ENCODE data around the gene TBC1D13. TPM values are rescaled to one million over a fixed set of nuclear protein-coding genes. Genes with fewer than 3 reads are reported as not detected.

TBC1D13 gene
- total RNA-seq, 3 donors from 2014 or later (not counting 1 experiment from before 2014, with no cell fraction given), result 31.5 to 34.5 (median 33.7) TPM

- 100% methylated on average over 4 of the region's 4 CpGs for WGBS (ENCODE audit: insufficient coverage)
Measured at GRCh38 chr9:128802482-128802881, 15.4 kb downstream of the TBC1D13 start.

GRCh38 chr9:128805661-128806060, 18.6 kb downstream of the TBC1D13 start:
- DNase-seq (peak in 1 of 2 donors; percentile 1), ATAC-seq (no peak)
- Mint-ChIP-seq H3K4me1 (no peaks in the 10 kb centered on the region), H3K9me3 (no peaks in the 10 kb centered on the region), H3K4me3 (no peak overlapping the region), H3K27me3 (ENCODE audit: low read depth in 2 of 2) (no peaks in the 10 kb centered on the region), H3K36me3 (no peaks in the 10 kb centered on the region), H3K27ac (no peak overlapping the region)
- intact Hi-C loops (cut with micrococcal nuclease), result no loop called here
- WGBS (ENCODE audit: insufficient coverage), result 96% methylated on average over 14 of the region's 14 CpGs
- no peak overlapping the region for H3K4me3 ChIP-seq (ENCODE audit: low read length)
- peaks cover 56% of the 10 kb centered on the region for H3K36me3 ChIP-seq (ENCODE audit: control insufficient read depth, insufficient read depth, low read length)
- no peaks in the 10 kb centered on the region for H3K4me1 ChIP-seq (ENCODE audit: control insufficient read depth, insufficient read depth, low read length)
- no peaks in the 10 kb centered on the region for H3K9me3 ChIP-seq (ENCODE audit: control insufficient read depth, insufficient read depth, low read length)
- H3K27ac ChIP-seq (ENCODE audit: low read length), result no peak overlapping the region
- H3K27me3 ChIP-seq (ENCODE audit: control insufficient read depth, insufficient read depth, low read length), result no peaks in the 10 kb centered on the region
- TF ChIP-seq CTCF (IDR thresholded peaks at IDR 0.05), result no peak

More at GRCh38 chr9:128802482-128802881, 15.4 kb downstream of the TBC1D13 start:
- Histone ChIP-seq H3K27me3 (ENCODE audit: control insufficient read depth, insufficient read depth, low read length) (no peaks in the 10 kb centered on the region), H3K4me3 (ENCODE audit: low read length) (no peak overlapping the region), H3K9me3 (ENCODE audit: control insufficient read depth, insufficient read depth, low read length) (no peaks in the 10 kb centered on the region), H3K4me1 (ENCODE audit: control insufficient read depth, insufficient read depth, low read length) (no peaks in the 10 kb centered on the region), H3K27ac (ENCODE audit: low read length) (no peak overlapping the region), H3K36me3 (ENCODE audit: control insufficient read depth, insufficient read depth, low read length) (peaks cover 65% of the 10 kb centered on the region)
- no peak overlapping the region for H3K27ac Mint-ChIP-seq
- no peaks in the 10 kb centered on the region for H3K9me3 Mint-ChIP-seq
- TF ChIP-seq CTCF (IDR thresholded peaks at IDR 0.05), result no peak
- no peaks in the 10 kb centered on the region for H3K27me3 Mint-ChIP-seq (ENCODE audit: low read depth in 2 of 2)
- intact Hi-C loops (cut with micrococcal nuclease), result no loop called here
- peaks cover 0 to 5% of the 10 kb centered on the region in 2 donors for H3K4me1 Mint-ChIP-seq
- ATAC-seq (no peak), DNase-seq (no peak)
- no peaks in the 10 kb centered on the region for H3K36me3 Mint-ChIP-seq
- no peak overlapping the region for H3K4me3 Mint-ChIP-seq

- Mint-ChIP-seq H3K27ac (no peak overlapping the region), H3K9me3 (no peaks in the 10 kb centered on the region), H3K4me1 (no peaks in the 10 kb centered on the region), H3K36me3 (no peaks in the 10 kb centered on the region), H3K4me3 (no peak overlapping the region), H3K27me3 (ENCODE audit: low read depth in 2 of 2) (no peaks in the 10 kb centered on the region)
- Histone ChIP-seq H3K27me3 (ENCODE audit: control insufficient read depth, insufficient read depth, low read length) (no peaks in the 10 kb centered on the region), H3K9me3 (ENCODE audit: control insufficient read depth, insufficient read depth, low read length) (no peaks in the 10 kb centered on the region), H3K4me1 (ENCODE audit: control insufficient read depth, insufficient read depth, low read length) (no peaks in the 10 kb centered on the region), H3K4me3 (ENCODE audit: low read length) (no peak overlapping the region), H3K27ac (ENCODE audit: low read length) (no peak overlapping the region), H3K36me3 (ENCODE audit: control insufficient read depth, insufficient read depth, low read length) (peaks cover 43% of the 10 kb centered on the region)
- no peak for TF ChIP-seq CTCF (IDR thresholded peaks at IDR 0.05)
- ATAC-seq (no peak), DNase-seq (no peak)
- intact Hi-C loops (cut with micrococcal nuclease), result no loop called here
- WGBS (ENCODE audit: insufficient coverage), result 88% methylated on average over 14 of the region's 14 CpGs
Measured at GRCh38 chr9:128807827-128808226, 20.8 kb downstream of the TBC1D13 start.

- H3K4me1 ChIP-seq (ENCODE audit: control insufficient read depth, insufficient read depth, low read length), result no peaks in the 10 kb centered on the region
- Mint-ChIP-seq H3K9me3 (no peaks in the 10 kb centered on the region), H3K27ac (peak overlapping the region in 1 of 2 donors; percentile 69), H3K27me3 (ENCODE audit: low read depth in 2 of 2) (no peaks in the 10 kb centered on the region), H3K36me3 (no peaks in the 10 kb centered on the region), H3K4me1 (no peaks in the 10 kb centered on the region), H3K4me3 (no peak overlapping the region)
- no peaks in the 10 kb centered on the region for H3K9me3 ChIP-seq (ENCODE audit: control insufficient read depth, insufficient read depth, low read length)
- intact Hi-C loops (cut with micrococcal nuclease), result no loop called here
- no peak for TF ChIP-seq CTCF (IDR thresholded peaks at IDR 0.05)
- ATAC-seq (no peak), DNase-seq (no peak)
- WGBS (ENCODE audit: insufficient coverage), result 93% methylated on average over 3 of the region's 3 CpGs
- H3K27ac ChIP-seq (ENCODE audit: low read length), result no peak overlapping the region
- no peak overlapping the region for H3K4me3 ChIP-seq (ENCODE audit: low read length)
- no peaks in the 10 kb centered on the region for H3K27me3 ChIP-seq (ENCODE audit: control insufficient read depth, insufficient read depth, low read length)
- H3K36me3 ChIP-seq (ENCODE audit: control insufficient read depth, insufficient read depth, low read length), result peaks cover 36% of the 10 kb centered on the region
Measured at GRCh38 chr9:128808543-128808942, 21.5 kb downstream of the TBC1D13 start.
